Muscle layer of duodenum (tissue), 2 donors: ENCODE results near the gene CDK5.
A peak's percentile ranks its signal among the peaks of the same experiment; 100 is the strongest.

Experiments used
- H3K27ac ChIP-seq: one replicate; pipeline ENCODE4 v1.7.0; 2013; ENCODE audit warnings: mild to moderate bottlenecking, low read length
- H3K27me3 ChIP-seq: one replicate; pipeline ENCODE4 v1.7.0; 2013; ENCODE audit warnings: low read depth, mild to moderate bottlenecking, control low read depth, low read length
- H3K36me3 ChIP-seq, 2 donors: one replicate each; pipeline ENCODE4 v1.7.0; 2013; ENCODE audit warnings: low read length in 2 of 2, control low read depth in 1 of 2, mild to moderate bottlenecking in 1 of 2; ENCODE audit not compliant: insufficient read depth in 2 of 2, control insufficient read depth in 1 of 2
- H3K4me1 ChIP-seq, 2 donors: one replicate each; pipeline ENCODE4 v1.7.0; 2013; ENCODE audit warnings: low read length in 2 of 2, mild to moderate bottlenecking in 2 of 2, control low read depth in 1 of 2, moderate library complexity in 1 of 2; ENCODE audit not compliant: insufficient read depth in 2 of 2, control insufficient read depth in 1 of 2
- H3K4me3 ChIP-seq, 2 donors: one replicate each; pipeline ENCODE4 v1.7.0; 2013; ENCODE audit warnings: low read length in 2 of 2, low read depth in 1 of 2, mild to moderate bottlenecking in 1 of 2
- H3K9me3 ChIP-seq, 2 donors: one replicate each; pipeline ENCODE4 v1.7.0; 2013; ENCODE audit warnings: low read length in 2 of 2, control low read depth in 1 of 2, mild to moderate bottlenecking in 1 of 2; ENCODE audit not compliant: control insufficient read depth in 1 of 2
- donor health status: healthy.

CDK5 gene

GRCh38 chr7:151009327-151010036, 48.2 kb downstream of the CDK5 start:
- H3K4me3 ChIP-seq = no peak overlapping the region
- no peak overlapping the region for H3K27ac ChIP-seq

GRCh38 chr7:151008511-151009323, 49.0 kb downstream of the CDK5 start:
- H3K36me3 ChIP-seq = no peaks in the 10 kb centered on the region
- H3K4me1 ChIP-seq = peaks cover 6 to 31% of the 10 kb centered on the region in 2 donors
- H3K27ac ChIP-seq = no peak overlapping the region
- H3K9me3 ChIP-seq = no peaks in the 10 kb centered on the region
- H3K4me3 ChIP-seq = peak overlapping the region; percentile 21 to 47
- H3K27me3 ChIP-seq = peaks cover 5% of the 10 kb centered on the region

More at GRCh38 chr7:151009327-151010036, 48.2 kb downstream of the CDK5 start:
- Histone ChIP-seq H3K36me3 (no peaks in the 10 kb centered on the region), H3K27me3 (peaks cover 5% of the 10 kb centered on the region), H3K9me3 (no peaks in the 10 kb centered on the region), H3K4me1 (peaks cover 6 to 36% of the 10 kb centered on the region in 2 donors)

- Histone ChIP-seq H3K4me3 (peak overlapping the region; percentile 21 to 47), H3K27ac (no peak overlapping the region)
Observed at GRCh38 chr7:151008143-151008510, 49.6 kb downstream of the CDK5 start.

GRCh38 chr7:151007469-151007898, 50.2 kb downstream of the CDK5 start:
- H3K27ac ChIP-seq = no peak overlapping the region
- peaks cover 4% of the 10 kb centered on the region for H3K27me3 ChIP-seq

More at GRCh38 chr7:151008143-151008510, 49.6 kb downstream of the CDK5 start:
- H3K9me3 ChIP-seq = no peaks in the 10 kb centered on the region
- H3K4me1 ChIP-seq = peaks cover 6 to 25% of the 10 kb centered on the region in 2 donors
- H3K27me3 ChIP-seq = peaks cover 5% of the 10 kb centered on the region
- no peaks in the 10 kb centered on the region for H3K36me3 ChIP-seq

GRCh38 chr7:151006590-151007300, 51.0 kb downstream of the CDK5 start:
- Histone ChIP-seq H3K9me3 (no peaks in the 10 kb centered on the region), H3K27ac (no peak overlapping the region), H3K36me3 (no peaks in the 10 kb centered on the region), H3K4me3 (no peak overlapping the region), H3K4me1 (peaks cover 0 to 19% of the 10 kb centered on the region in 2 donors), H3K27me3 (no peaks in the 10 kb centered on the region)

More at GRCh38 chr7:151007469-151007898, 50.2 kb downstream of the CDK5 start:
- no peaks in the 10 kb centered on the region for H3K36me3 ChIP-seq
- peaks cover 0 to 19% of the 10 kb centered on the region in 2 donors for H3K4me1 ChIP-seq
- H3K4me3 ChIP-seq = no peak overlapping the region
- H3K9me3 ChIP-seq = no peaks in the 10 kb centered on the region

- peaks cover 0 to 17% of the 10 kb centered on the region in 2 donors for H3K4me1 ChIP-seq
- H3K4me3 ChIP-seq = no peak overlapping the region
- H3K27ac ChIP-seq = no peak overlapping the region
- H3K27me3 ChIP-seq = no peaks in the 10 kb centered on the region
- H3K9me3 ChIP-seq = no peaks in the 10 kb centered on the region
- H3K36me3 ChIP-seq = no peaks in the 10 kb centered on the region
Observed at GRCh38 chr7:151005566-151005965, 52.1 kb downstream of the CDK5 start.
